ENCODE results near the gene ZBED2.
"Not testable (repeated sequence)": the region's sequence is repeated elsewhere in the genome, so short reads cannot be mapped to it uniquely, and the experiment has no call there.

GRCh38 chr3:111630638-111631037 is 35.5 kb upstream of the ZBED2 start:
- TF ChIP-seq, protein P1, sequence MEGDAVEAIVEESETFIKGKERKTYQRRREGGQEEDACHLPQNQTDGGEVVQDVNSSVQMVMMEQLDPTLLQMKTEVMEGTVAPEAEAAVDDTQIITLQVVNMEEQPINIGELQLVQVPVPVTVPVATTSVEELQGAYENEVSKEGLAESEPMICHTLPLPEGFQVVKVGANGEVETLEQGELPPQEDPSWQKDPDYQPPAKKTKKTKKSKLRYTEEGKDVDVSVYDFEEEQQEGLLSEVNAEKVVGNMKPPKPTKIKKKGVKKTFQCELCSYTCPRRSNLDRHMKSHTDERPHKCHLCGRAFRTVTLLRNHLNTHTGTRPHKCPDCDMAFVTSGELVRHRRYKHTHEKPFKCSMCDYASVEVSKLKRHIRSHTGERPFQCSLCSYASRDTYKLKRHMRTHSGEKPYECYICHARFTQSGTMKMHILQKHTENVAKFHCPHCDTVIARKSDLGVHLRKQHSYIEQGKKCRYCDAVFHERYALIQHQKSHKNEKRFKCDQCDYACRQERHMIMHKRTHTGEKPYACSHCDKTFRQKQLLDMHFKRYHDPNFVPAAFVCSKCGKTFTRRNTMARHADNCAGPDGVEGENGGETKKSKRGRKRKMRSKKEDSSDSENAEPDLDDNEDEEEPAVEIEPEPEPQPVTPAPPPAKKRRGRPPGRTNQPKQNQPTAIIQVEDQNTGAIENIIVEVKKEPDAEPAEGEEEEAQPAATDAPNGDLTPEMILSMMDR (conservative IDR thresholded peaks at IDR 0.05; ENCODE audit: low read length), result not testable (repeated sequence)
- not testable (repeated sequence) for TF ChIP-seq EZH2phosphoT487 (IDR thresholded peaks at IDR 0.05; ENCODE audit: borderline replicate concordance)
